ENCODE data around the gene ARPC5. TPM values are rescaled to one million over a fixed set of nuclear protein-coding genes. Genes with fewer than 3 reads are reported as not detected.

ARPC5 gene
- total and polyA plus RNA-seq, 2 of the 8 experiments (the other 6 are each of a cell fraction or from before 2014, with no cell fraction given), result 24.0 to 60.8 TPM

DNA sequence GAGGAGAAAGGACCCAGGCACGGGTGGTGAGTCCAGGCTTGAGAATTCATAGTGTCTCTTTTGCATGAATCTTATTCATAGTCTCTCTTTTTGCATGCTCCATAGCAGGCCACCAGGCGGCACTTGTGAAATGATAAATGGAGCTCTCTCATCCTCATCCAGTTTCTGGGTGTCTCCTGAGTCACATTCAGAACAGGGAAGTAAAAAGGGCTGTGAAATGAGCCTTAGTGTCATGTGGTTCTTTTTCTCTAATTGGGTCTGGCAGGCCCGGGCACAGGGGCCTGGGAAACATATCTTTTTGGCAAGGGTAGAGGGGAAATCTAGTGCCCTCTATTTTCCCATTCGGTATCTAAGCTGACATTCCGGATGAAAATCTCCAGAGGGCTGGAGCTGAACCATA lies 26.3 kb downstream of the ARPC5 start:
- Histone ChIP-seq H3K56ac (replicated peaks; ENCODE audit: insufficient read length, low read depth, low read length) (no peak overlapping the region), H2BK5ac (ENCODE audit: low read depth, low read length) (no peak overlapping the region), H3K18ac (ENCODE audit: extremely low read depth, low read length) (no peak overlapping the region), H3K9me3 (ENCODE audit: insufficient read depth in 2 of 2, low read depth in 1 of 2, low read length in 1 of 2) (no peaks in the 10 kb centered on the region), H2AK5ac (ENCODE audit: low read depth, low read length) (no peak overlapping the region), H4K5ac (ENCODE audit: insufficient read length, low read depth, low read length) (no peak overlapping the region), H3K27me3 (replicated peaks in 1 of 4; ENCODE audit: control insufficient read depth in 3 of 4, extremely low read depth in 1 of 4, insufficient read depth in 3 of 4, low read length in 3 of 4) (no peaks in the 10 kb centered on the region), H2BK15ac (ENCODE audit: low read length) (no peak overlapping the region), H3K14ac (ENCODE audit: insufficient read length) (no peak overlapping the region), H3K4me2 (ENCODE audit: insufficient read depth in 1 of 2, low read depth in 2 of 2, low read length in 2 of 2) (no peak overlapping the region), H3K79me1 (ENCODE audit: low read depth, low read length) (no peaks in the 10 kb centered on the region), H3K23me2 (ENCODE audit: low read depth, low read length) (no peaks in the 10 kb centered on the region), H2AFZ (ENCODE audit: low read length) (no peak overlapping the region), H3K27ac (ENCODE audit: low read depth, low read length) (no peak overlapping the region), H3K23ac (ENCODE audit: insufficient read length) (no peak overlapping the region), H4K8ac (ENCODE audit: extremely low read depth, insufficient read depth, low read length) (no peak overlapping the region), H3K4ac (replicated peaks; ENCODE audit: insufficient read length, low read depth, low read length) (no peak overlapping the region), H3K36me3 (ENCODE audit: control insufficient read depth in 2 of 4, insufficient read depth in 4 of 4, low read length in 3 of 4) (no peaks in the 10 kb centered on the region), H3K79me2 (ENCODE audit: control insufficient read depth in 1 of 2, insufficient read depth in 2 of 2, low read length in 2 of 2) (no peaks in the 10 kb centered on the region), H2BK12ac (ENCODE audit: low read depth, low read length) (no peak overlapping the region), H2BK20ac (ENCODE audit: low read length) (no peak overlapping the region), H4K20me1 (replicated peaks in 1 of 2; ENCODE audit: control insufficient read depth in 1 of 2, insufficient read depth in 2 of 2, low read length in 2 of 2) (no peaks in the 10 kb centered on the region), H3K4me1 (replicated peaks in 1 of 4; ENCODE audit: control insufficient read depth in 3 of 4, insufficient read depth in 4 of 4, low read length in 3 of 4) (no peaks in the 10 kb centered on the region), H2BK120ac (replicated peaks; ENCODE audit: low read depth, low read length) (no peak overlapping the region), H3K9ac (replicated peaks in 1 of 4; ENCODE audit: extremely low read depth in 1 of 4, low read depth in 3 of 4, low read length in 3 of 4) (no peak overlapping the region), H3K4me3 (ENCODE audit: extremely low read depth in 1 of 4, insufficient read depth in 2 of 4, low read depth in 3 of 4, low read length in 4 of 4) (no peak overlapping the region), H4K91ac (replicated peaks; ENCODE audit: insufficient read length, low read length) (no peak overlapping the region)
- POLR2A ChIA-PET (ENCODE audit: partially characterized antibody), result interaction anchor here (1.0 kb wide), 1 partner anchor 9 kb away, joined by 3 read pairs; no protein-coding TSS in a partner anchor
- CTCF ChIA-PET (ENCODE audit: partially characterized antibody), result interaction anchor here (0.6 to 1.3 kb wide), 10 partner anchors 10 to 331 kb away, joined by 3 to 7 read pairs (median 3); no protein-coding TSS in a partner anchor
- 76% methylated on average over 5 of the region's 5 CpGs; no CpG with 5 or more reads in 1 of the 2 experiments for WGBS, 2 experiments (ENCODE audit: extremely low coverage in 1 of 2, insufficient coverage in 1 of 2, insufficient read length in 1 of 2, insufficient replicate concordance in 2 of 2, low coverage in 1 of 2, low lambda C conversion rate in 2 of 2, missing lambda C conversion rate in 1 of 2)
- TF ChIP-seq RAD21 (IDR thresholded peaks at IDR 0.05 in 1 of 2, conservative IDR thresholded peaks at IDR 0.05 in 1 of 2; ENCODE audit: low read depth in 2 of 2, low read length in 2 of 2) (peak; percentile 32 to 40), SP4 (IDR thresholded peaks at IDR 0.05; ENCODE audit: low read length) (no peak)
- TF ChIP-seq, protein P1, sequence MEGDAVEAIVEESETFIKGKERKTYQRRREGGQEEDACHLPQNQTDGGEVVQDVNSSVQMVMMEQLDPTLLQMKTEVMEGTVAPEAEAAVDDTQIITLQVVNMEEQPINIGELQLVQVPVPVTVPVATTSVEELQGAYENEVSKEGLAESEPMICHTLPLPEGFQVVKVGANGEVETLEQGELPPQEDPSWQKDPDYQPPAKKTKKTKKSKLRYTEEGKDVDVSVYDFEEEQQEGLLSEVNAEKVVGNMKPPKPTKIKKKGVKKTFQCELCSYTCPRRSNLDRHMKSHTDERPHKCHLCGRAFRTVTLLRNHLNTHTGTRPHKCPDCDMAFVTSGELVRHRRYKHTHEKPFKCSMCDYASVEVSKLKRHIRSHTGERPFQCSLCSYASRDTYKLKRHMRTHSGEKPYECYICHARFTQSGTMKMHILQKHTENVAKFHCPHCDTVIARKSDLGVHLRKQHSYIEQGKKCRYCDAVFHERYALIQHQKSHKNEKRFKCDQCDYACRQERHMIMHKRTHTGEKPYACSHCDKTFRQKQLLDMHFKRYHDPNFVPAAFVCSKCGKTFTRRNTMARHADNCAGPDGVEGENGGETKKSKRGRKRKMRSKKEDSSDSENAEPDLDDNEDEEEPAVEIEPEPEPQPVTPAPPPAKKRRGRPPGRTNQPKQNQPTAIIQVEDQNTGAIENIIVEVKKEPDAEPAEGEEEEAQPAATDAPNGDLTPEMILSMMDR (IDR thresholded peaks at IDR 0.05; ENCODE audit: control extremely low read depth in 1 of 3, insufficient read depth in 1 of 3, low read depth in 1 of 3, low read length in 3 of 3), result peak in 1 of 3 experiments; percentile 23; a peak in 1 of 4 replicates
- DNase-seq (ENCODE audit: low read depth in 1 of 2, low spot score in 2 of 2) (no peak), FAIRE-seq (no peak)
